Measurements from ENCODE around the gene PLN. TPM values are rescaled to one million over a fixed set of nuclear protein-coding genes. Genes with fewer than 3 reads are reported as not detected.

The PLN gene
- polyA plus RNA-seq, 1 donor (not counting 4 experiments of a cell fraction or from before 2014, with no cell fraction given): not detected

GRCh38 chr6:118589649-118590365, 41.7 kb downstream of the PLN start:
- H4K20me1 ChIP-seq (ENCODE audit: control insufficient read depth, extremely low read depth, insufficient read depth, low read length): no peaks in the 10 kb centered on the region
- H3K9ac ChIP-seq (ENCODE audit: control insufficient read depth, extremely low read depth, insufficient read depth, low read length): no peak overlapping the region
- no peaks in the 10 kb centered on the region for H3K4me1 ChIP-seq (ENCODE audit: control insufficient read depth, extremely low read depth, insufficient read depth, low read length)
- H3K4me2 ChIP-seq (ENCODE audit: control insufficient read depth, extremely low read depth, insufficient read depth, low read depth, low read length): no peak overlapping the region
- H3K27me3 ChIP-seq (ENCODE audit: control insufficient read depth, extremely low read depth, insufficient read depth, low read length): no peaks in the 10 kb centered on the region
- H3K9me3 ChIP-seq (ENCODE audit: control insufficient read depth, low read depth, low read length): no peaks in the 10 kb centered on the region
- DNase-seq (ENCODE audit: low read depth, low spot score) (no peak), FAIRE-seq (no peak)
- no peak overlapping the region for H3K27ac ChIP-seq (ENCODE audit: control insufficient read depth, insufficient read depth, low read length)
- peaks cover 6% of the 10 kb centered on the region for H3K79me2 ChIP-seq (ENCODE audit: control insufficient read depth, insufficient read depth, low read length)
- H3K36me3 ChIP-seq (ENCODE audit: control insufficient read depth in 2 of 2, extremely low read depth in 1 of 2, insufficient read depth in 2 of 2, low read length in 2 of 2): no peaks in the 10 kb centered on the region
- no peak overlapping the region for H2AFZ ChIP-seq (ENCODE audit: control insufficient read depth, low read length)
- dilution Hi-C loops (cut with MboI; ENCODE audit: extremely low pct_ligation_motif_present, low sequenced_read_pairs): no loop called here
- no peaks in the 10 kb centered on the region for H3K9me1 ChIP-seq (ENCODE audit: control insufficient read depth, extremely low read depth, insufficient read depth, low read length)
- TF ChIP-seq, protein P1, sequence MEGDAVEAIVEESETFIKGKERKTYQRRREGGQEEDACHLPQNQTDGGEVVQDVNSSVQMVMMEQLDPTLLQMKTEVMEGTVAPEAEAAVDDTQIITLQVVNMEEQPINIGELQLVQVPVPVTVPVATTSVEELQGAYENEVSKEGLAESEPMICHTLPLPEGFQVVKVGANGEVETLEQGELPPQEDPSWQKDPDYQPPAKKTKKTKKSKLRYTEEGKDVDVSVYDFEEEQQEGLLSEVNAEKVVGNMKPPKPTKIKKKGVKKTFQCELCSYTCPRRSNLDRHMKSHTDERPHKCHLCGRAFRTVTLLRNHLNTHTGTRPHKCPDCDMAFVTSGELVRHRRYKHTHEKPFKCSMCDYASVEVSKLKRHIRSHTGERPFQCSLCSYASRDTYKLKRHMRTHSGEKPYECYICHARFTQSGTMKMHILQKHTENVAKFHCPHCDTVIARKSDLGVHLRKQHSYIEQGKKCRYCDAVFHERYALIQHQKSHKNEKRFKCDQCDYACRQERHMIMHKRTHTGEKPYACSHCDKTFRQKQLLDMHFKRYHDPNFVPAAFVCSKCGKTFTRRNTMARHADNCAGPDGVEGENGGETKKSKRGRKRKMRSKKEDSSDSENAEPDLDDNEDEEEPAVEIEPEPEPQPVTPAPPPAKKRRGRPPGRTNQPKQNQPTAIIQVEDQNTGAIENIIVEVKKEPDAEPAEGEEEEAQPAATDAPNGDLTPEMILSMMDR (optimal IDR thresholded peaks at IDR 0.05 in 1 of 3, IDR thresholded peaks at IDR 0.05 in 1 of 3, conservative IDR thresholded peaks at IDR 0.05 in 1 of 3; ENCODE audit: extremely low read depth in 1 of 3, insufficient read depth in 2 of 3, low read length in 3 of 3): no peak
- TF ChIP-seq EZH2 (IDR thresholded peaks at IDR 0.05; ENCODE audit: low read length): no peak
- no peak overlapping the region for H3K4me3 ChIP-seq (ENCODE audit: control insufficient read depth in 2 of 3, extremely low read depth in 1 of 3, insufficient read depth in 2 of 3, low read depth in 1 of 3, low read length in 3 of 3)

DNA sequence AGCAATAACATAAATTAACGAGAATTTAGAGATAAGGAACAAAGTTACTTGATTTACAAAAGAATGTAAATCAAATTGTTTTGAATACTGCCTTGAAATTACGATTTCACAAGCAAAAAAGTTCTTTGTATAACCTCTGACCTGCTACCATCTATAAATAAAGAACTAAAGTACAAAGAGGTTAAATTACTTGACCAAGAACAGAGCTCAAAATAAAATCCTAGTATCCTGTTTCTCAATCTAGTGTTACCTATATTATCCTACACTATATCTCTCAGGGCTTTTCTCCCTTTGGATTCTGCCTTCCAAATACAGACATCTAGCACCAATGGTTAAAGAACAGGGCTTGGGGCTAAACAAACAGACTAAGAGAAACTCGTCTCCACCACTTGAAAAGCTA, 43.8 kb downstream of the PLN start:
- no peaks in the 10 kb centered on the region for H3K27me3 ChIP-seq (ENCODE audit: control insufficient read depth, extremely low read depth, insufficient read depth, low read length)
- dilution Hi-C loops (cut with MboI; ENCODE audit: extremely low pct_ligation_motif_present, low sequenced_read_pairs): no loop called here
- no peaks in the 10 kb centered on the region for H3K4me1 ChIP-seq (ENCODE audit: control insufficient read depth, extremely low read depth, insufficient read depth, low read length)
- H3K36me3 ChIP-seq (ENCODE audit: control insufficient read depth in 2 of 2, extremely low read depth in 1 of 2, insufficient read depth in 2 of 2, low read length in 2 of 2): no peaks in the 10 kb centered on the region
- H3K9me1 ChIP-seq (ENCODE audit: control insufficient read depth, extremely low read depth, insufficient read depth, low read length): no peaks in the 10 kb centered on the region
- TF ChIP-seq, protein P1 (optimal IDR thresholded peaks at IDR 0.05 in 1 of 3, IDR thresholded peaks at IDR 0.05 in 1 of 3, conservative IDR thresholded peaks at IDR 0.05 in 1 of 3; ENCODE audit: extremely low read depth in 1 of 3, insufficient read depth in 2 of 3, low read length in 3 of 3): no peak
- no peak for TF ChIP-seq EZH2 (IDR thresholded peaks at IDR 0.05; ENCODE audit: low read length)
- H3K79me2 ChIP-seq (ENCODE audit: control insufficient read depth, insufficient read depth, low read length): peaks cover 6% of the 10 kb centered on the region
- H3K27ac ChIP-seq (ENCODE audit: control insufficient read depth, insufficient read depth, low read length): no peak overlapping the region
- FAIRE-seq (no peak), DNase-seq (ENCODE audit: low read depth, low spot score) (no peak)
- H3K4me2 ChIP-seq (ENCODE audit: control insufficient read depth, extremely low read depth, insufficient read depth, low read depth, low read length): no peak overlapping the region
- no peak overlapping the region for H3K4me3 ChIP-seq (ENCODE audit: control insufficient read depth in 2 of 3, extremely low read depth in 1 of 3, insufficient read depth in 2 of 3, low read depth in 1 of 3, low read length in 3 of 3)
- H2AFZ ChIP-seq (ENCODE audit: control insufficient read depth, low read length): no peak overlapping the region
- no peak overlapping the region for H3K9ac ChIP-seq (ENCODE audit: control insufficient read depth, extremely low read depth, insufficient read depth, low read length)
- no peaks in the 10 kb centered on the region for H4K20me1 ChIP-seq (ENCODE audit: control insufficient read depth, extremely low read depth, insufficient read depth, low read length)
- no peaks in the 10 kb centered on the region for H3K9me3 ChIP-seq (ENCODE audit: control insufficient read depth, low read depth, low read length)
